HG02610 (cell line): Measurements from ENCODE around the gene FKBP7.
A peak's percentile ranks its signal among the peaks of the same experiment; 100 is the strongest.
"Not testable (repeated sequence)": the region's sequence is repeated elsewhere in the genome, so short reads cannot be mapped to it uniquely, and the experiment has no call there.

ENCODE experiments used
- ATAC-seq: cut with Tn5 transposase; IDR thresholded peaks from one replicate; pipeline ENCODE4 v1.9.1; 2021; ENCODE audit warnings: mild to moderate bottlenecking, moderate library complexity; ENCODE audit not compliant: unreplicated experiment

The FKBP7 gene

GRCh38 chr2:178491612-178492011, 13.2 kb upstream of the FKBP7 start:
- ATAC-seq = no peak

- ATAC-seq = no peak
These were observed 7.0 kb upstream of the FKBP7 start for GRCh38 chr2:178485356-178485755.

DNA sequence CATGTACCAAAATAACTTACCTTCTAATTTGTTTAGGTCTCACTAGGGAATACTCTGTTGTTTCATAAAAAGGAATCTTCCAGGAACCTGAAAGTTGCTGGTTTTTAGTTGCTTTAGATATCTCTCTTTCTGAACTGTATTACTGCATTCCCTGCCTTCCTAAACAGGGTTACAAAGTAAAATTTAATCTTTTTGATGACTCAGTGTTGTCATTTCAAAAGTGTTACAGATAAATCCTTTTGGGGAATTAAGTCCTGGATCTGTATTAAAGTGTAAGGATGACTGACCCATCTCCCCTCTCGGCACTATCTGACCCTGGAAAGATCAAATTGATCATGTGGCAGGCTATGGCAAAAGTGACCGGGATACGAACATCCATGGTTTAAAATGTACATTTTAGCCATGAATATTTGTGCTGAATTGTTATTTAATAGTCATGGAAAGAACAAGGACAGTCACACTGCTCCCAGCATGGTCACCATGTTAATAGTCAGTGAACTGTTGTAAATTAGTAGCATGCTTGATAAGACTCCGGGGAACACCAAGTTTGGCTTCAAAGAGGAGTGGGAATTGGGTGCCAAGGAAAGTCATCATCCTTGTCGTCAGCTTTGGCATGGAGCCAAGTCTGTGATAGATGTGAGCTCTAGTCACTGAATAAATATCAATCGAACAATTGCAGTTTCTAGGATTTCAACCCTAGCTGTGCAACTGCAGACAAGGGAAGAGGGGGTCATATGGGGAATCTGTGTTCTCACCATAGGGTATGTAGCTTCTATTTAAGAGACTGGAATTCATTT, 6.0 kb upstream of the FKBP7 start:
- no peak for ATAC-seq

GRCh38 chr2:178482437-178482836, 4.0 kb upstream of the FKBP7 start:
- peak; percentile 27 for ATAC-seq

GRCh38 chr2:178480227-178481181, 2.1 kb upstream of the FKBP7 start, which contains the start of gene PLEKHA3:
PLEKHA3 (plus strand) TSS chr2:178480457; CDS start chr2:178480870, 413 bp downstream.
- ATAC-seq = peak; percentile 74

DNA sequence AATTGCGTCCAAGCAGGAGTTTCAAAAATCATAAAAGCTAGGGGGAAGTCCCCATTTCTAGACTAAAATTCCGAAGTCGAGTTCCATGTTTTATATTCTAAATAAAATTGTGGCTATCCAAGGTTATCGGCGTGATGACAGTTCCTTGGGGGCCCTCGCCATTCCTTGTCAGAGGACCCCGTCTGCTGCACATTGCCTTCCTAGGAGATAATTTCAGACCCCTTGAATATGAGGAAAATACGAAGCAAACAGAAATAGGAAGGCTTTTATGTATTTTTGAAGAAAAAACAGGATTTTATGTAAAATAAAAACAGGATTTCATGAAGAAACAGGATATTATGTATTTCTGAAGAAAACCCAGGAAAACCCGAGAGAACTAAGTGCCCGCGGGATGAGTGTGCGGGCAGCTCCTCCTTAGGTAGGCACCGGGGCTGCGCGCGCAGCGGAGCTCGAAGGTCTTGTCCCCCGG, 1.4 kb upstream of the FKBP7 start:
- ATAC-seq = no peak

DNA sequence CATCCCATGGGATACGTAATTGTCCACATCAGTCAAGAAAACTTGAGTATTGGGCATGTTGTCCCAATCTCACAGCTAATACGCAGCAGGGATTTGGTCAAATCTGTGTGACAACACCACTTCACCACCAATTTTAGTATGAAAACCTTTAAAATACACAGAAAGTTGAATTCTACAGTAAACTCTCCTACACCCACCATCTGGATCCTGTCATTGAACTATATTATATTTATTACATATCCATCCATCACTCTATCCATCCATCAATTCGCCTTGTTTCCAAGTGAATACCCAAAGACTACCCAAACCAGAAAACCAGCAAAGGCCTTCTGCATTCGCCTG, 846 bp upstream of the FKBP7 start:
- no peak for ATAC-seq

GRCh38 chr2:178478130-178478438, 316 bp downstream of the FKBP7 start:
- no peak for ATAC-seq

- ATAC-seq = no peak
These were observed 814 bp downstream of the FKBP7 start for GRCh38 chr2:178477443-178478129.

- no peak for ATAC-seq
These were observed 1.9 kb downstream of the FKBP7 start for GRCh38 chr2:178476477-178476876.

GRCh38 chr2:178474560-178474959, 3.8 kb downstream of the FKBP7 start:
- ATAC-seq = no peak

DNA sequence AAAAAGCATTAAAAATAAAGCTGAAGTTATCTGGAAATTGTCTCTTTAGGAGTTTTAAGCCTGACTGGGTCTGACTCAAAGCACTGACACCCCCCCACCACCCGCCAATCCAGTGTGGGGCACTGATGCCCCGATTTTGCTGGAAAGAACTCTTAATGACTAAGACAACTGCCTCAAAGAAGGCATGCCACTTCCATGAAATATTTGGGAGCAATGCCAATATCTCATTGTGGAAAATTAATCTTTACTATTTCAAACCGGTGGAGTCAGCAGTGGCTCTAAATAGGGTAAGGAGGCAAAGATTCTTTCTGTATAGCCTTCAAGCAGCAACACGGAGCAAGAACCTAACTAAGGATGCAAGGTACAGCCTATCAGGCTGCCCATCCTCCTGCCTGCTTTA, 4.5 kb downstream of the FKBP7 start:
- no peak for ATAC-seq

- no peak for ATAC-seq
These were observed 5.0 kb downstream of the FKBP7 start for GRCh38 chr2:178473373-178473772.

DNA sequence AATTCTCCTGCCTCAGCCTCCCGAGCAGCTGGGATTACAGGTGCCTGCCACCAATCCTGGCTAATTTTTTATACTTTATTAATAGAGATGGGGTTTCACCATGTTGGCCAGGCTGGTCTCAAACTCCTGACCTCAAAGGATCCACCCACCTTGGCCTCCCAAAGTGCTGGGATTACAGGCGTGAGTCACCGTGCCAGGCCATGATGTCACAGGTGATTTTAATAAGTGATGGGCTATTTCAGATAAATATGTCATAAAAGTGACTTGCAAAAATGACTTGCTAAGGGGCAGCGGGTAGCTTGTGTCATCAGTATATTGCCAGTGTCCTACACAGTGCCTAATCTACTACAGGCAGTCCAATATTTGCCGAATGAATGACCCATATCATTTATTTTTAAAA, 7.1 kb downstream of the FKBP7 start:
- not testable (repeated sequence) for ATAC-seq

- no peak for ATAC-seq
These were observed 9.1 kb downstream of the FKBP7 start for GRCh38 chr2:178469219-178469849.

GRCh38 chr2:178457390-178457886, 21.0 kb downstream of the FKBP7 start:
- ATAC-seq = no peak

DNA sequence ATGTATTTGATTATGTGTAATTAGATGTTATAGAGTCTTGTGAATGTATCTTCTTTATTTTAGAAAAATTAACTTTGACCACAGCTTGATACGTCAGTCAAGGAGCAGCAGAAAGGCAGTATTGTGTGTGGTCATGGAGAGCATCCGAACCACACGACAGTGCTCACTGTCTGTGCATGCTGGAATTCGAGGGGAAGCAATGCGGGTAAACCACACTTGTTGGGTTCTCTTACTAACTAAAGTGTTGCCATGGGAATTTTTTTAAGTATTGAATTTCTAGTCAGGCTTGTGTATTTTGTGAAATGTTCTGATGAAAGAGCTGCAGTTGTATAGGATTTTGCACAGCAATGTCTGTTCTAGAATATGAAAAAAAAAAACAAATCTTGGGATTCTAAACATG, 22.5 kb downstream of the FKBP7 start:
- no peak for ATAC-seq

- no peak for ATAC-seq
These were observed 25.5 kb downstream of the FKBP7 start for GRCh38 chr2:178452870-178453269.

GRCh38 chr2:178452334-178452733, 26.1 kb downstream of the FKBP7 start:
- ATAC-seq = no peak

GRCh38 chr2:178450774-178451525, 27.4 kb downstream of the FKBP7 start, which contains the start of the genes PJVK and PRKRA:
PJVK (plus strand) TSS chr2:178451378; CDS start chr2:178453410, 2,032 bp downstream.
PRKRA (minus strand) TSS chr2:178451175; CDS start chr2:178451030, 145 bp downstream.
- ATAC-seq = peak; percentile 87
